RWPE1 (cell line): ENCODE data around the gene XYLB.

Source experiments
- CTCF ChIA-PET: fragments of 350-600 bp; sonication (Branson Sonifier 250); formaldehyde crosslinking; extraction: SDS; loops from one replicate; lab custom pipeline; 2021; lab: Yijun Ruan, JAX
- POLR2A ChIA-PET: fragments of 400-600 bp; formaldehyde crosslinking; extraction: SDS; loops from one replicate; lab custom pipeline; 2020; ENCODE audit warnings: antibody characterized with exemption; ENCODE audit not compliant: low non-redundant PET; lab: Yijun Ruan, JAX
- DNase-seq: peaks from one replicate; pipeline ENCODE4 v3.0.0; 2012; ENCODE audit warnings: low spot score
- H3K27ac ChIP-seq: fragments of 450-650 bp; 2 replicates; pipeline ENCODE4 v1.5.1; 2017
- TF ChIP-seq, protein P1 (sequence below): fragments of 450-650 bp; conservative IDR thresholded peaks from 2 replicates; pipeline ENCODE4 v1.5.1; 2017; ENCODE audit warnings: low read depth, mild to moderate bottlenecking

The XYLB gene

DNA sequence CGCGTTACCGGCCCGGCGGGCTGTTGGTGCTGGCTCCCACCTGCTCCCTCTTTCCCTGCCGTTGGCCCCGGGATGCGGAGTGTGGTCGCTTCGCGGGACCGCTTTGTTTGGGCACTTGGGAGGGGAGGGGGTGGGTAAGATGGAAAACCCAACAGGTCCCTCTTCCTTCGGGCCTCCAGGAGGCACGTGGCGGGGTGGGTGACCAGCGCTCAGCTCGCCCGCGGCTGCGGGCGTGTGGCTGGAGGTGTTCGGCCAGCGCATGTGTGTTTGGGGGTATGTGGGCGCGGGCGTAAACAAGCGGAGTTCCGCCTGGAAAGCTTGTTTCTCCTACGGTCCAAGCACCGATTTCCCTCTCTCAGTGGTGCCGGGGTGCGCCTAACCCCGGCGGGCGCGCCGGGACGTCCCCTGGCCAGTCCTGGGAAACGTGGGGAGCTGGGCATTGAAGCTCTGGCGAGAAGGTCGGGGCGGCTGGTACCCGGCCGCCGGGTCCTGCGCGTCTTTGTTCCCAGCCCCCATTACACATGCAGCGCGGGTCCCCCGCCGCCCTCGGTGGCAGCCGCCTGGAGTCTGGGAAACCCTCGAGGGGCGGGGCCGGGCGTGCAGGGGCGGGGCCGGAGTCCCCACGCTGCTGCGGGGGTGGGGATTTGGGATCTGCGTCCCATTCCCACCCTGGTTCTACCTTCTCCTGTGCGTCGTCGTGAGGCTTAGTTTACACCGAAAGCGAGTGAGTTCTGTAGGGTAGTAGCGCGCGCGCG, 108.5 kb downstream of the XYLB start:
- TF ChIP-seq, protein P1, sequence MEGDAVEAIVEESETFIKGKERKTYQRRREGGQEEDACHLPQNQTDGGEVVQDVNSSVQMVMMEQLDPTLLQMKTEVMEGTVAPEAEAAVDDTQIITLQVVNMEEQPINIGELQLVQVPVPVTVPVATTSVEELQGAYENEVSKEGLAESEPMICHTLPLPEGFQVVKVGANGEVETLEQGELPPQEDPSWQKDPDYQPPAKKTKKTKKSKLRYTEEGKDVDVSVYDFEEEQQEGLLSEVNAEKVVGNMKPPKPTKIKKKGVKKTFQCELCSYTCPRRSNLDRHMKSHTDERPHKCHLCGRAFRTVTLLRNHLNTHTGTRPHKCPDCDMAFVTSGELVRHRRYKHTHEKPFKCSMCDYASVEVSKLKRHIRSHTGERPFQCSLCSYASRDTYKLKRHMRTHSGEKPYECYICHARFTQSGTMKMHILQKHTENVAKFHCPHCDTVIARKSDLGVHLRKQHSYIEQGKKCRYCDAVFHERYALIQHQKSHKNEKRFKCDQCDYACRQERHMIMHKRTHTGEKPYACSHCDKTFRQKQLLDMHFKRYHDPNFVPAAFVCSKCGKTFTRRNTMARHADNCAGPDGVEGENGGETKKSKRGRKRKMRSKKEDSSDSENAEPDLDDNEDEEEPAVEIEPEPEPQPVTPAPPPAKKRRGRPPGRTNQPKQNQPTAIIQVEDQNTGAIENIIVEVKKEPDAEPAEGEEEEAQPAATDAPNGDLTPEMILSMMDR = no peak
- ChIA-PET CTCF (no interaction called here), POLR2A (no interaction called here)
- peak; percentile 70 for DNase-seq
- H3K27ac ChIP-seq = peak overlapping the region; percentile 86

DNA sequence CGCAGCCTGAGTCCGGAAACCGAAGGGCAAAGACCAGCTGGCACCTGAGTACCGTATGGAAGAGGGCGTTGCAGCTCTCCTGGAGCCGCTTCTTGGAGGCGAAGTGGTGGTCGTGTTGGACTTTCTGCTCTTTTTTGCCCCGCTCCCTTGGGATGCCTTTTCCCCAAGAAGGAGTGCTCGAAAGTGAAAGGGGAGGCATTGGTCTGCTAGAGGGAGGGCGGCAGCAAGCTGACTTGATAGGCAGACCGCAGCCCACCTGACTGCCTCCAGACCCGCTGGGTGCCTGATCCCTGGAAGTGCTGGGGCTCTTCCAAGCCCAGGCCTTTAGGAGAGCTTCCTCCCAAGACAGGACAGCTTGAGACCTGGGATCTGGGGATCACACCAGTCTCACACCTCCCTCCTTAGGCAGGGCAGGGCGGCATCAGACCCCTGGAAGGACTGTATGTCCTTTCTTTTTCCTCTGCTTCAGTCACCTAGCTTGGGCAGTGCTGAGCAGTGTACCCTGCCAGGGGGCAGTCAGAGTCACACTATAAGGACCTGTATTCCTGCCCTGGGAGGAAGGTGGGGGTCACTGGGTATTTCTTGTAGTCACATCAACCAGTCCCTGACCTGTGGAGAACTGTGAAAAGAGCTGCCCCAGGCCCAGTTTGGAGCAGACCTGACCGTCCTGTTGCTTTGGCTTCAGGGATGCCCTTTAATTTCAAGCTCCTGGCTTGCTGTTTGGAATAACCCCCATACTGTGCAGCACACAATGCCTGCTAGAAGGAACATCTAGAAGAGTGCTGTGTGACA, 109.2 kb downstream of the XYLB start:
- DNase-seq = no peak
- H3K27ac ChIP-seq = peak overlapping the region; percentile 86
- CTCF ChIA-PET = no interaction called here

GRCh38 chr3:38457111-38458003, 110.8 kb downstream of the XYLB start:
- TF ChIP-seq, protein P1 = no peak
- no peak for DNase-seq
- POLR2A ChIA-PET = no interaction called here
- CTCF ChIA-PET = no interaction called here
- no peak overlapping the region for H3K27ac ChIP-seq

More for the DNA sequence above, 109.2 kb downstream of the XYLB start:
- TF ChIP-seq, protein P1 = no peak
- POLR2A ChIA-PET = no interaction called here

DNA sequence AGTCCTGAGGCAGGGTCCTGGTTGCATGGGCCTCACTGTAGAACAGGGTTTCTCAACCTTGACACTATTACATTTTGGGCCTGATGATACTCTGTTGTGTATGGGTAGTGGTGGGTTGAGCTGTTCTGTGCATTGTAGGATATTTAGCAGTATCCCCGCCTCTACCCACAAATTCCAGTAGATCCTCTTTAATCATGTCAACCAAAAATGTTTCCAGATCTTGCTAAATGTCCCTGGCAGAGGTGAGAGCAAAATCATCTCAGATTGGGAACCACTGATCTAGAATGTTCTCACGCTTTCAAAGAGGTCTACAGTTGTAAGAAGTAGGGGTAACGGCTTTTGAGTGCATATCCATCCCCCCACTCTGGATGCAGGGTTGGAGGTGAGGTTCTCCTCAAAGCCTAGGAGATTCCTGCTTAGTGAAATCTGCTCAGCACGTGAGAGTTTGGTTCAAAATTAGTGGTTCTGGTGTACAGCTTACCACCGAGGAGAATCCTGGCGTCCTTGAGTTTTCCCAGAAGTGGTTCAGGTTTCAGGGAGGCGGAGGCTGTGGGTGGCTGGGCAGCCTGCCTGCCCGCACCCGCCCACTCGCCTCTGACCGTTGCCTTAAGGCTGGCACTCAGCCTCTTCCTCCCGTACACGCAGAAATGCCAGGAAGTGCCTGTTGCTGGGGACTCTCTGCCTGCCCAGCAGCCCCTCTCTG, 112.4 kb downstream of the XYLB start:
- peak overlapping the region; percentile 83 for H3K27ac ChIP-seq
- ChIA-PET POLR2A (no interaction called here), CTCF (interaction anchor here (0.6 kb wide), 2 partner anchors 603 to 902 kb away, joined by 3 read pairs; no protein-coding TSS in a partner anchor)
- DNase-seq = peak; percentile 63
- TF ChIP-seq, protein P1 = no peak

- CTCF ChIA-PET = no interaction called here
Observed at GRCh38 chr3:38459499-38460048, 113.0 kb downstream of the XYLB start.

More at GRCh38 chr3:38459499-38460048, 113.0 kb downstream of the XYLB start:
- TF ChIP-seq, protein P1 = no peak
- no peak for DNase-seq
- POLR2A ChIA-PET = no interaction called here
- H3K27ac ChIP-seq = peak overlapping the region; percentile 83
